ENCODE data around the gene LDAH. TPM values are rescaled to one million over a fixed set of nuclear protein-coding genes. Genes with fewer than 3 reads are reported as not detected.

Gene LDAH
- total RNA-seq, 4 donors from 2014 or later: 7.5 to 58.5 (median 15.2) TPM

- no peak for TF ChIP-seq EP300 (IDR thresholded peaks at IDR 0.05; ENCODE audit: low read depth)
- TF ChIP-seq POLR2AphosphoS5 (IDR thresholded peaks at IDR 0.05): no peak
- TF ChIP-seq CTCF (IDR thresholded peaks at IDR 0.05): no peak
- TF ChIP-seq POLR2A (IDR thresholded peaks at IDR 0.05): no peak
- Histone ChIP-seq H3K27me3 (no peaks in the 10 kb centered on the region), H3K4me1 (no peaks in the 10 kb centered on the region), H3K9me3 (no peaks in the 10 kb centered on the region), H3K36me3 (no peaks in the 10 kb centered on the region), H3K27ac (no peak overlapping the region), H3K4me3 (no peak overlapping the region)
- intact Hi-C loops (cut with DNase I; ENCODE audit: low total_unique reads) (no loop called here), in situ Hi-C loops (cut with MboI; ENCODE audit: low pct_ligation_motif_present in 1 of 4, low pct_unique_long_range_greater_than_20kb in 1 of 4, low sequenced_read_pairs in 3 of 4) (no loop called here)
- 84 to 100% methylated on average over 1 of the region's 1 CpG for whole genome bisulfite sequencing, 2 donors (ENCODE audit: low coverage in 1 of 2)
- no peak for DNase-seq
Observed at GRCh38 chr2:20758997-20759396, 63.9 kb downstream of the LDAH start.

GRCh38 chr2:20757405-20758090 lies 65.4 kb downstream of the LDAH start:
- peaks cover 0 to under 1% (median 0%) of the 10 kb centered on the region in 4 donors for H3K36me3 ChIP-seq
- in situ Hi-C loops (cut with MboI; ENCODE audit: low pct_ligation_motif_present in 1 of 4, low pct_unique_long_range_greater_than_20kb in 1 of 4, low sequenced_read_pairs in 3 of 4) (no loop called here), intact Hi-C loops (cut with DNase I; ENCODE audit: low total_unique reads) (no loop called here)
- H3K27me3 ChIP-seq: no peaks in the 10 kb centered on the region
- no peak overlapping the region for H3K27ac ChIP-seq
- H3K4me3 ChIP-seq: no peak overlapping the region
- WGBS, 2 donors (ENCODE audit: low coverage in 1 of 2): 94 to 100% methylated on average over 1 of the region's 1 CpG
- no peaks in the 10 kb centered on the region for H3K9me3 ChIP-seq
- no peaks in the 10 kb centered on the region for H3K4me1 ChIP-seq
- no peak for DNase-seq
- no peak for TF ChIP-seq CTCF (IDR thresholded peaks at IDR 0.05)
- no peak for TF ChIP-seq EP300 (IDR thresholded peaks at IDR 0.05; ENCODE audit: low read depth)
- TF ChIP-seq POLR2AphosphoS5 (IDR thresholded peaks at IDR 0.05): no peak
- no peak for TF ChIP-seq POLR2A (IDR thresholded peaks at IDR 0.05)

GRCh38 chr2:20755132-20755800 lies 67.6 kb downstream of the LDAH start:
- TF ChIP-seq POLR2A (IDR thresholded peaks at IDR 0.05) (no peak), EP300 (IDR thresholded peaks at IDR 0.05; ENCODE audit: low read depth) (no peak), CTCF (IDR thresholded peaks at IDR 0.05) (no peak), POLR2AphosphoS5 (IDR thresholded peaks at IDR 0.05) (no peak)
- H3K4me1 ChIP-seq: no peaks in the 10 kb centered on the region
- no peaks in the 10 kb centered on the region for H3K27me3 ChIP-seq
- no peak overlapping the region for H3K27ac ChIP-seq
- intact Hi-C loops (cut with DNase I; ENCODE audit: low total_unique reads): no loop called here
- in situ Hi-C loops (cut with MboI; ENCODE audit: low pct_ligation_motif_present in 1 of 4, low pct_unique_long_range_greater_than_20kb in 1 of 4, low sequenced_read_pairs in 3 of 4): no loop called here
- H3K9me3 ChIP-seq: no peaks in the 10 kb centered on the region
- no peak for DNase-seq
- no peak overlapping the region for H3K4me3 ChIP-seq
- H3K36me3 ChIP-seq: peaks cover 0 to 8% (median 0%) of the 10 kb centered on the region in 4 donors

- WGBS, 2 donors (ENCODE audit: low coverage in 1 of 2): 87 to 100% methylated on average over 3 of the region's 3 CpGs
- in situ Hi-C loops (cut with MboI; ENCODE audit: low pct_ligation_motif_present in 1 of 4, low pct_unique_long_range_greater_than_20kb in 1 of 4, low sequenced_read_pairs in 3 of 4): no loop called here
- Histone ChIP-seq H3K9me3 (no peaks in the 10 kb centered on the region), H3K27me3 (no peaks in the 10 kb centered on the region), H3K4me1 (no peaks in the 10 kb centered on the region), H3K27ac (no peak overlapping the region), H3K4me3 (no peak overlapping the region), H3K36me3 (peaks cover 0 to 8% (median 0%) of the 10 kb centered on the region in 4 donors)
- no peak for DNase-seq
- no peak for TF ChIP-seq POLR2A (IDR thresholded peaks at IDR 0.05)
- TF ChIP-seq CTCF (IDR thresholded peaks at IDR 0.05): no peak
- TF ChIP-seq POLR2AphosphoS5 (IDR thresholded peaks at IDR 0.05): no peak
- no peak for TF ChIP-seq EP300 (IDR thresholded peaks at IDR 0.05; ENCODE audit: low read depth)
- intact Hi-C loops (cut with DNase I; ENCODE audit: low total_unique reads): no loop called here
Observed at GRCh38 chr2:20752293-20752692, 70.6 kb downstream of the LDAH start.
